Mesothelial cell of epicardium (in vitro differentiated cells): ENCODE data around the gene SPPL2A. TPM values are rescaled to one million over a fixed set of nuclear protein-coding genes. Genes with fewer than 3 reads are reported as not detected.
A peak's percentile ranks its signal among the peaks of the same experiment; 100 is the strongest.

Experiments
- DNase-seq, 2 experiments: peaks; one replicate each; pipeline ENCODE4 v3.0.0; 2021; ENCODE audit warnings: low spot score in 2 of 2; ENCODE audit not compliant: unreplicated experiment in 2 of 2
- H3K27ac Mint-ChIP-seq: 2 replicates; pipeline ENCODE4 v1.8.0; 2021; ENCODE audit warnings: mixed read lengths
- H3K27me3 Mint-ChIP-seq: 2 replicates; pipeline ENCODE4 v1.8.0; 2021; ENCODE audit warnings: low read depth, mixed read lengths
- H3K36me3 Mint-ChIP-seq: 2 replicates; pipeline ENCODE4 v1.8.0; 2021; ENCODE audit warnings: mixed read lengths
- H3K4me1 Mint-ChIP-seq: 2 replicates; pipeline ENCODE4 v1.8.0; 2021; ENCODE audit warnings: mixed read lengths
- H3K4me3 Mint-ChIP-seq: 2 replicates; pipeline ENCODE4 v1.8.0; 2021; ENCODE audit warnings: mild to moderate bottlenecking, moderate library complexity, mixed read lengths
- H3K9me3 Mint-ChIP-seq: 2 replicates; pipeline ENCODE4 v1.8.0; 2021; ENCODE audit warnings: mixed read lengths
- CTCF ChIP-seq: fragments of 200-600 bp; sonication (generic); IDR thresholded peaks from one replicate; pipeline ENCODE4 v1.5.0; 2021; ENCODE audit warnings: antibody characterized with exemption; ENCODE audit not compliant: unreplicated experiment
- total RNA-seq: library from RNA; stranded (reverse); gene quantifications from 3 replicates; pipeline ENCODE4 v1.2.1, GENCODE V29; 2021

Gene SPPL2A
- total RNA-seq, 1 donor from 2014 or later, result 58.9 TPM

GRCh38 chr15:50797926-50798325 lies 32.4 kb upstream of the SPPL2A start:
- TF ChIP-seq CTCF, result no peak
- Mint-ChIP-seq H3K9me3 (no peaks in the 10 kb centered on the region), H3K4me1 (peaks cover 36% of the 10 kb centered on the region), H3K4me3 (no peak overlapping the region), H3K27me3 (no peaks in the 10 kb centered on the region), H3K36me3 (no peaks in the 10 kb centered on the region), H3K27ac (peak overlapping the region; percentile 85)
- DNase-seq, result no peak

- H3K36me3 Mint-ChIP-seq, result no peaks in the 10 kb centered on the region
- no peaks in the 10 kb centered on the region for H3K27me3 Mint-ChIP-seq
- DNase-seq, result no peak
- peaks cover 13% of the 10 kb centered on the region for H3K4me1 Mint-ChIP-seq
- no peaks in the 10 kb centered on the region for H3K9me3 Mint-ChIP-seq
- H3K4me3 Mint-ChIP-seq, result no peak overlapping the region
- no peak for TF ChIP-seq CTCF
- H3K27ac Mint-ChIP-seq, result no peak overlapping the region
Measured at GRCh38 chr15:50791486-50791885, 26.0 kb upstream of the SPPL2A start.

GRCh38 chr15:50790778-50791453 lies 25.4 kb upstream of the SPPL2A start:
- no peak for TF ChIP-seq CTCF
- Mint-ChIP-seq H3K27me3 (no peaks in the 10 kb centered on the region), H3K36me3 (no peaks in the 10 kb centered on the region), H3K9me3 (no peaks in the 10 kb centered on the region), H3K27ac (no peak overlapping the region), H3K4me3 (no peak overlapping the region), H3K4me1 (peaks cover 13% of the 10 kb centered on the region)
- DNase-seq, result no peak

- peaks cover 6% of the 10 kb centered on the region for H3K4me1 Mint-ChIP-seq
- H3K36me3 Mint-ChIP-seq, result no peaks in the 10 kb centered on the region
- H3K9me3 Mint-ChIP-seq, result no peaks in the 10 kb centered on the region
- no peak for DNase-seq
- H3K27me3 Mint-ChIP-seq, result peaks cover 3% of the 10 kb centered on the region
- no peak for TF ChIP-seq CTCF
- H3K4me3 Mint-ChIP-seq, result no peak overlapping the region
- no peak overlapping the region for H3K27ac Mint-ChIP-seq
Measured at GRCh38 chr15:50786871-50787270, 21.4 kb upstream of the SPPL2A start.

GRCh38 chr15:50786438-50786837 lies 20.9 kb upstream of the SPPL2A start:
- peaks cover 3% of the 10 kb centered on the region for H3K27me3 Mint-ChIP-seq
- no peak overlapping the region for H3K4me3 Mint-ChIP-seq
- TF ChIP-seq CTCF, result no peak
- H3K36me3 Mint-ChIP-seq, result no peaks in the 10 kb centered on the region
- H3K9me3 Mint-ChIP-seq, result no peaks in the 10 kb centered on the region
- H3K4me1 Mint-ChIP-seq, result peaks cover 6% of the 10 kb centered on the region
- no peak overlapping the region for H3K27ac Mint-ChIP-seq
- DNase-seq, result no peak
